ENCODE measurements around the gene FXYD1. TPM values are rescaled to one million over a fixed set of nuclear protein-coding genes. Genes with fewer than 3 reads are reported as not detected.

Gene FXYD1
- total RNA-seq, 1 donor from 2014 or later: 1.1 TPM

GRCh38 chr19:35162471-35163326, 24.1 kb downstream of the FXYD1 start:
- Mint-ChIP-seq H3K4me1 (peaks cover 34% of the 10 kb centered on the region), H3K36me3 (ENCODE audit: low read depth) (peaks cover 99% of the 10 kb centered on the region), H3K27me3 (no peaks in the 10 kb centered on the region), H3K27ac (no peak overlapping the region), H3K9me3 (peaks cover 9% of the 10 kb centered on the region), H3K4me3 (no peak overlapping the region)
- intact Hi-C loops (cut with micrococcal nuclease): no loop called here
- no peak for DNase-seq
- CTCF ChIA-PET: interaction anchor here (1.7 kb wide), 1 partner anchor 20 kb away, joined by 4 read pairs; the partner anchor contains the start of gene FXYD7
- TF ChIP-seq CTCF (IDR thresholded peaks at IDR 0.05): no peak
- POLR2A ChIA-PET: interaction anchor here (0.6 to 1.5 kb wide), 3 partner anchors 9 to 737 kb away, joined by 3 to 5 read pairs (median 4); partner anchors contain the start of gene FXYD5
- ATAC-seq (ENCODE audit: low read depth): no peak

DNA sequence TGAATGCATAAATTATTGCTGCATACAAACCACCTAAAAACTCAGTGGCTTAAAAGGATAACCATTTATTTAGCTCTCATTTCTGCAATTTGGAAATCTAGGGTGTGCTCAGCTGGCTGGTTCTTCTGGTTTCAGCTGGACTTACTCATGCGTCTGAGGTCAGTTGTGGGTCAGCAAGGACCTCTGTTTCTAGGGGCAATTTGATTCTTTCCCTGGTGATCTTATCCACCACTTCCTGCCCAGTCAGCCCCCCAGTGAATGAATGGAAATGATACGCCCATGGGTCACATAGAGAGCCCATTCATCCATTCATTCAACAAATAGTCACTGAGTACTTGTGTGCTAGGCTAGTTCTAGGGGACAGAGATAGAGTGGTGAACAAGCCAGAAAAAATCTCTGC, 25.8 kb downstream of the FXYD1 start:
- Mint-ChIP-seq H3K4me3 (no peak overlapping the region), H3K4me1 (peaks cover 29% of the 10 kb centered on the region), H3K27ac (no peak overlapping the region), H3K27me3 (no peaks in the 10 kb centered on the region), H3K9me3 (peaks cover 9% of the 10 kb centered on the region), H3K36me3 (ENCODE audit: low read depth) (peaks cover 93% of the 10 kb centered on the region)
- intact Hi-C loops (cut with micrococcal nuclease): no loop called here
- ChIA-PET CTCF (interaction anchor here (1.7 kb wide), 1 partner anchor 22 kb away, joined by 4 read pairs; the partner anchor contains the start of gene FXYD7), POLR2A (no interaction called here)
- no peak for DNase-seq
- no peak for TF ChIP-seq CTCF (IDR thresholded peaks at IDR 0.05)
- ATAC-seq (ENCODE audit: low read depth): no peak

- no peak overlapping the region for H3K4me3 Mint-ChIP-seq
Observed at GRCh38 chr19:35165200-35166058, 26.8 kb downstream of the FXYD1 start.

GRCh38 chr19:35166100-35167063, 27.8 kb downstream of the FXYD1 start:
- DNase-seq (no peak), ATAC-seq (ENCODE audit: low read depth) (no peak)
- Mint-ChIP-seq H3K9me3 (peaks cover 9% of the 10 kb centered on the region), H3K27ac (peak overlapping the region; percentile 88), H3K27me3 (no peaks in the 10 kb centered on the region), H3K4me1 (peaks cover 29% of the 10 kb centered on the region), H3K36me3 (ENCODE audit: low read depth) (peaks cover 88% of the 10 kb centered on the region), H3K4me3 (no peak overlapping the region)
- ChIA-PET POLR2A (interaction anchor here (2.1 kb wide), 1 partner anchor 12 kb away, joined by 18 read pairs; the partner anchor contains the start of gene FXYD5), CTCF (no interaction called here)
- TF ChIP-seq CTCF (IDR thresholded peaks at IDR 0.05): no peak
- intact Hi-C loops (cut with micrococcal nuclease): no loop called here

More at GRCh38 chr19:35165200-35166058, 26.8 kb downstream of the FXYD1 start:
- intact Hi-C loops (cut with micrococcal nuclease): no loop called here
- ChIA-PET CTCF (no interaction called here), POLR2A (interaction anchor here (2.1 kb wide), 1 partner anchor 11 kb away, joined by 18 read pairs; the partner anchor contains the start of gene FXYD5)
- no peak for TF ChIP-seq CTCF (IDR thresholded peaks at IDR 0.05)
- Mint-ChIP-seq H3K27me3 (no peaks in the 10 kb centered on the region), H3K36me3 (ENCODE audit: low read depth) (peaks cover 93% of the 10 kb centered on the region), H3K9me3 (peaks cover 9% of the 10 kb centered on the region), H3K4me1 (peaks cover 29% of the 10 kb centered on the region), H3K27ac (peak overlapping the region; percentile 65)
- ATAC-seq (ENCODE audit: low read depth): no peak
- DNase-seq: no peak

Measured in activated B cell treated with CpG ODN at 0.5 μM for 24 hours (primary cell).